IMR-90 (cell line): ENCODE results near the gene BICD1. TPM values are rescaled to one million over a fixed set of nuclear protein-coding genes. Genes with fewer than 3 reads are reported as not detected.

Experiments used
- ATAC-seq: fragments of 200-7000 bp; cut with Tn5 transposase; 2 replicates; pipeline ENCODE4 v1.9.1; 2020; ENCODE audit warnings: low read depth, mild to moderate bottlenecking, moderate library complexity
- BruUV-seq: library from RNA; stranded (reverse); fragments of 400-500 nt; replicated peaks from 2 replicates; lab custom pipeline; 2021; lab: Mats Ljungman, UMichigan
- CTCF ChIA-PET: fragments of 300-600 bp; formaldehyde crosslinking; extraction: SDS; loops from one replicate; lab custom pipeline; 2021; ENCODE audit warnings: antibody characterized with exemption; lab: Yijun Ruan, JAX
- POLR2A ChIA-PET: fragments of 300-600 bp; sonication (Branson Sonifier 250); formaldehyde crosslinking; loops from one replicate; lab custom pipeline; 2022; ENCODE audit warnings: antibody characterized with exemption; ENCODE audit not compliant: unreplicated experiment; lab: Charles Lee
- DNase-seq: peaks from one replicate; pipeline ENCODE4 v3.0.0; 2013
- H2AFZ ChIP-seq: replicated peaks from 2 replicates; pipeline ENCODE3; 2013; ENCODE audit warnings: low read length, mild to moderate bottlenecking; ENCODE audit not compliant: poor library complexity
- H2AK5ac ChIP-seq: 2 replicates; pipeline ENCODE4 v1.6.1; 2013; ENCODE audit warnings: low read depth, low read length, inconsistent platforms
- H2AK9ac ChIP-seq: replicated peaks from 2 replicates; pipeline ENCODE3; 2013; ENCODE audit warnings: mild to moderate bottlenecking, low read depth, low read length, moderate library complexity; ENCODE audit not compliant: poor library complexity
- H2BK120ac ChIP-seq: 2 replicates; pipeline ENCODE4 v1.6.1; 2013; ENCODE audit warnings: low read depth, low read length, inconsistent platforms
- H2BK15ac ChIP-seq: 3 replicates; pipeline ENCODE4 v1.6.1; 2013; ENCODE audit warnings: low read depth, low read length, inconsistent platforms
- H2BK20ac ChIP-seq: 2 replicates; pipeline ENCODE4 v1.6.1; 2013; ENCODE audit warnings: low read depth, mild to moderate bottlenecking, inconsistent platforms, low read length, moderate library complexity
- H2BK5ac ChIP-seq: 2 replicates; pipeline ENCODE4 v1.6.1; 2013; ENCODE audit warnings: mild to moderate bottlenecking, low read depth, low read length, inconsistent platforms; ENCODE audit not compliant: poor library complexity, severe bottlenecking
- H3K14ac ChIP-seq: replicated peaks from 2 replicates; pipeline ENCODE4 v1.6.1; 2013; ENCODE audit warnings: low read depth, low read length, inconsistent platforms
- H3K18ac ChIP-seq: 2 replicates; pipeline ENCODE4 v1.6.1; 2013; ENCODE audit warnings: low read depth, low read length, control low read depth
- H3K23ac ChIP-seq: 2 replicates; pipeline ENCODE4 v1.6.1; 2013; ENCODE audit warnings: low read depth, low read length, inconsistent platforms
- H3K27ac ChIP-seq: 2 replicates; pipeline ENCODE4 v1.5.1; 2013; ENCODE audit warnings: mild to moderate bottlenecking, control low read depth, low read length; ENCODE audit not compliant: insufficient read depth
- H3K27me3 ChIP-seq: 2 replicates; pipeline ENCODE4 v1.6.1; 2013; ENCODE audit warnings: low read length; ENCODE audit not compliant: control insufficient read depth, insufficient read depth
- H3K36me3 ChIP-seq: 2 replicates; pipeline ENCODE4 v1.6.1; 2013; ENCODE audit warnings: low read length, mixed read lengths; ENCODE audit not compliant: control insufficient read depth, insufficient read depth
- H3K4ac ChIP-seq: 2 replicates; pipeline ENCODE4 v1.6.1; 2013; ENCODE audit warnings: low read depth, low read length, inconsistent platforms
- H3K4me1 ChIP-seq: 2 replicates; pipeline ENCODE4 v1.6.1; 2013; ENCODE audit warnings: low read length, mixed read lengths; ENCODE audit not compliant: control insufficient read depth, insufficient read depth
- H3K4me2 ChIP-seq: 2 replicates; pipeline ENCODE4 v1.6.1; 2013; ENCODE audit warnings: low read depth, mild to moderate bottlenecking, control low read depth, low read length, moderate library complexity
- H3K4me3 ChIP-seq: 2 replicates; pipeline ENCODE4 v1.5.1; 2013; ENCODE audit warnings: low read depth, mild to moderate bottlenecking, control low read depth, low read length, moderate library complexity; ENCODE audit not compliant: insufficient read depth
- H3K56ac ChIP-seq: 2 replicates; pipeline ENCODE4 v1.6.1; 2013; ENCODE audit warnings: low read length, inconsistent platforms; ENCODE audit not compliant: insufficient read depth; ENCODE audit errors: extremely low read depth
- H3K79me1 ChIP-seq, 2 experiments: 2 replicates each; pipeline ENCODE4 v1.6.1; 2013; ENCODE audit warnings: low read length in 2 of 2, inconsistent platforms in 1 of 2, low read depth in 1 of 2
- H3K9ac ChIP-seq: 2 replicates; pipeline ENCODE4 v1.6.1; 2013; ENCODE audit warnings: low read depth, low read length, control low read depth
- H3K9me1 ChIP-seq: 2 replicates; pipeline ENCODE4 v1.6.1; 2013; ENCODE audit warnings: low read length, inconsistent platforms; ENCODE audit not compliant: insufficient read depth
- H3K9me3 ChIP-seq: 2 replicates; pipeline ENCODE4 v1.6.1; 2013; ENCODE audit warnings: low read length; ENCODE audit not compliant: control insufficient read depth, insufficient read depth
- H4K20me1 ChIP-seq: 2 replicates; pipeline ENCODE4 v1.6.1; 2013; ENCODE audit warnings: low read length, inconsistent platforms; ENCODE audit not compliant: insufficient read depth
- H4K5ac ChIP-seq: 2 replicates; pipeline ENCODE4 v1.6.1; 2013; ENCODE audit warnings: mild to moderate bottlenecking, low read depth, low read length, control low read depth
- H4K8ac ChIP-seq, 2 experiments: 2 replicates each; pipeline ENCODE4 v1.6.1; 2013; ENCODE audit warnings: low read depth in 2 of 2, low read length in 2 of 2, control low read depth in 1 of 2, inconsistent platforms in 1 of 2
- H4K91ac ChIP-seq: 2 replicates; pipeline ENCODE4 v1.6.1; 2013; ENCODE audit warnings: low read depth, low read length, inconsistent platforms; ENCODE audit not compliant: insufficient read depth
- BHLHE40 ChIP-seq: fragments of 150-350 bp; IDR thresholded peaks from 2 replicates; pipeline ENCODE4 v1.6.1; 2016; ENCODE audit warnings: mild to moderate bottlenecking, low read depth, low read length
- CTCF ChIP-seq: conservative IDR thresholded peaks from 2 replicates; pipeline ENCODE4 v1.5.1; 2012; ENCODE audit warnings: mild to moderate bottlenecking, low read depth, low read length, improper control_type of control experiment
- POLR2A ChIP-seq: IDR thresholded peaks from 2 replicates; pipeline ENCODE4 v1.6.1; 2012; ENCODE audit warnings: mild to moderate bottlenecking, low read depth, low read length
- RAD21 ChIP-seq: IDR thresholded peaks from 2 replicates; pipeline ENCODE4 v1.6.1; 2012; ENCODE audit warnings: low read length, improper control_type of control experiment
- WGBS, 2 experiments: methylation state at CpG; one replicate each; pipeline versions ENCODE4 v1.1.5 to v1.1.7; 2013; ENCODE audit warnings: missing lambda C conversion rate in 2 of 2; ENCODE audit not compliant: insufficient read length in 1 of 2; ENCODE audit errors: extremely low coverage in 2 of 2; 5-methylcytosine and 5-hydroxymethylcytosine counted together
- dilution Hi-C: fragments of 300-500 bp; cut with HindIII; formaldehyde crosslinking; loops from one replicate; pipeline ENCODE4 v1.14.3; 2018; ENCODE audit warnings: low sequenced_read_pairs; ENCODE audit not compliant: unreplicated experiment
- in situ Hi-C: fragments of 300-500 bp; cut with MboI; formaldehyde crosslinking; loops from 3 replicates; pipeline ENCODE4 v1.14.3; 2019; ENCODE audit warnings: low sequenced_read_pairs, inconsistent platforms, mixed read lengths
- intact Hi-C: fragments of 100-400 bp; cut with micrococcal nuclease; formaldehyde crosslinking; loops from 2 replicates; pipeline ENCODE4 v1.10.0; 2022
- polyA plus RNA-seq, 3 experiments: library from polyadenylated mRNA; depleted of rRNA; stranded (reverse); fragments of >200 nt; gene quantifications; 2 replicates each; pipeline ENCODE4 v1.2.3, GENCODE V29; 2012; ENCODE audit warnings: low replicate concordance in 1 of 3
- total RNA-seq: library from RNA; depleted of rRNA; stranded (reverse); fragments of >200 nt; gene quantifications from 2 replicates; pipeline ENCODE4 v1.2.3, GENCODE V29; 2012

The BICD1 gene
- total and polyA plus RNA-seq, 2 of the 4 experiments (the other 2 are of a cell fraction) = 17.2 to 21.8 TPM

GRCh38 chr12:32260696-32261095, 154.0 kb downstream of the BICD1 start (continued):
- TF ChIP-seq CTCF (no peak), BHLHE40 (no peak)

- H3K9me1 ChIP-seq = no peaks in the 10 kb centered on the region; the same call in 1 of the 2 replicates
- 0 out of 2 replicates have a peak, but pooled peaks cover 6% of the 10 kb centered on the region for H4K20me1 ChIP-seq
- no peak overlapping the region for H3K4me2 ChIP-seq
- H2BK20ac ChIP-seq = no peak overlapping the region
- no peak overlapping the region for H3K56ac ChIP-seq
- no TSS peak for BruUV-seq
- no peaks in the 10 kb centered on the region for H3K9me3 ChIP-seq
- no peak for DNase-seq
- H2BK5ac ChIP-seq = no peak overlapping the region
- peaks cover 4% of the 10 kb centered on the region for H3K36me3 ChIP-seq
- no peak overlapping the region for H4K91ac ChIP-seq
- dilution Hi-C loops (no loop called here), in situ Hi-C loops (no loop called here), intact Hi-C loops (no loop called here)
- no peak overlapping the region for H3K9ac ChIP-seq
- H2AK5ac ChIP-seq = no peak overlapping the region
- no peak overlapping the region for H3K14ac ChIP-seq
- no peak overlapping the region for H2BK15ac ChIP-seq
- H3K4me1 ChIP-seq = peaks cover 2% of the 10 kb centered on the region; the same call in 1 of the 2 replicates
- no peak overlapping the region for H3K4me3 ChIP-seq
- no peak for ATAC-seq
- H2AK9ac ChIP-seq = no peak overlapping the region
- H3K23ac ChIP-seq = no peak overlapping the region
- H3K4ac ChIP-seq = no peak overlapping the region
- no peak overlapping the region for H4K8ac ChIP-seq
- no peak overlapping the region for H2AFZ ChIP-seq
- H3K79me1 ChIP-seq = peaks cover 23 to 33% of the 10 kb centered on the region in 2 experiments
- POLR2A ChIA-PET = no interaction called here
- no peak overlapping the region for H2BK120ac ChIP-seq
- no peaks in the 10 kb centered on the region for H3K27me3 ChIP-seq
- 80% methylated on average over 1 of the region's 1 CpG; no CpG with 5 or more reads in 1 of the 2 experiments for WGBS, 2 experiments
- CTCF ChIA-PET = no interaction called here
- TF ChIP-seq CTCF (peak; percentile 35), POLR2A (no peak), RAD21 (peak; percentile 22; the same call in 1 of the 2 replicates)
- no peak overlapping the region for H3K27ac ChIP-seq
- H4K5ac ChIP-seq = no peak overlapping the region
- no peak overlapping the region for H3K18ac ChIP-seq
These were observed 155.0 kb downstream of the BICD1 start for GRCh38 chr12:32261638-32262037.
